Measurements from ENCODE around the gene VSIG1. TPM values are rescaled to one million over a fixed set of nuclear protein-coding genes. Genes with fewer than 3 reads are reported as not detected.

VSIG1 gene
- total and polyA plus RNA-seq, 2 of the 13 experiments (the other 11 are each of a cell fraction or from before 2014, with no cell fraction given), result 0.01 TPM; not detected in 1

GRCh38 chrX:108028854-108029253 is 16.0 kb upstream of the VSIG1 start:
- FAIRE-seq (no peak), DNase-seq (ENCODE audit: low spot score) (no peak), ATAC-seq (no peak)
- Histone ChIP-seq H3K27me3 (ENCODE audit: control insufficient read depth in 1 of 2, insufficient read depth in 2 of 2, low read length in 2 of 2) (no peaks in the 10 kb centered on the region), H3K4me3 (replicated peaks in 1 of 3; ENCODE audit: insufficient read depth in 1 of 3, low read depth in 2 of 3, low read length in 3 of 3) (no peak overlapping the region), H3K79me2 (ENCODE audit: insufficient read depth, low read length) (no peaks in the 10 kb centered on the region), H3K27ac (ENCODE audit: extremely low read length, insufficient read depth, low read length) (no peak overlapping the region), H2AFZ (ENCODE audit: low read length) (no peak overlapping the region), H3K4me2 (ENCODE audit: low read depth, low read length) (no peak overlapping the region), H3K9me3 (ENCODE audit: low read length) (no peaks in the 10 kb centered on the region), H4K20me1 (ENCODE audit: insufficient read depth, low read length) (no peaks in the 10 kb centered on the region), H3K4me1 (ENCODE audit: insufficient read depth, low read length) (peaks cover 15% of the 10 kb centered on the region; the same call in 1 of the 2 replicates), H3K36me3 (replicated peaks in 1 of 2; ENCODE audit: control insufficient read depth in 1 of 2, insufficient read depth in 2 of 2, low read length in 2 of 2) (no peaks in the 10 kb centered on the region), H3K9ac (ENCODE audit: insufficient read depth, low read depth, low read length) (no peak overlapping the region)
- intact Hi-C loops (cut with micrococcal nuclease; ENCODE audit: unreplicated experiment), result no loop called here
- in situ Hi-C loops (cut with HindIII; ENCODE audit: extremely low pct_ligation_motif_present, low pct_unique_long_range_greater_than_20kb), result no loop called here
- 89% methylated on average over 1 of the region's 1 CpG for WGBS (ENCODE audit: low lambda C conversion rate)
- ChIA-PET CTCF (ENCODE audit: low intra/inter-chr PET ratio, low total read pairs) (no interaction called here), POLR2A (no interaction called here)
- BruUV-seq (replicated peaks), result no TSS peak
- TF ChIP-seq E2F2 (CRISPR knock-in tag; IDR thresholded peaks at IDR 0.05; ENCODE audit: borderline replicate concordance) (no peak), MAFF (IDR thresholded peaks at IDR 0.05; ENCODE audit: low read depth, low read length) (no peak), ATF5 (CRISPR knock-in tag; IDR thresholded peaks at IDR 0.05; ENCODE audit: low read depth) (no peak), ZFP36L1 (CRISPR knock-in tag; IDR thresholded peaks at IDR 0.05) (no peak), USF2 (IDR thresholded peaks at IDR 0.05; ENCODE audit: low read depth, low read length) (no peak), USF2 (CRISPR knock-in tag; IDR thresholded peaks at IDR 0.05; ENCODE audit: borderline replicate concordance) (no peak), MED13 (CRISPR knock-in tag; IDR thresholded peaks at IDR 0.05) (no peak), NR2F1 (CRISPR knock-in tag; IDR thresholded peaks at IDR 0.05) (no peak), HMGXB3 (CRISPR knock-in tag; IDR thresholded peaks at IDR 0.05; ENCODE audit: borderline replicate concordance) (no peak), KLF16 (CRISPR knock-in tag; IDR thresholded peaks at IDR 0.05) (no peak), GPN1 (CRISPR knock-in tag; IDR thresholded peaks at IDR 0.05; ENCODE audit: borderline replicate concordance) (no peak), ZNF12 (CRISPR knock-in tag; IDR thresholded peaks at IDR 0.05) (no peak), KMT2A (CRISPR knock-in tag; IDR thresholded peaks at IDR 0.05) (no peak)

Data from HepG2 (cell line).